ENCODE data around the gene CTU2.

DNA sequence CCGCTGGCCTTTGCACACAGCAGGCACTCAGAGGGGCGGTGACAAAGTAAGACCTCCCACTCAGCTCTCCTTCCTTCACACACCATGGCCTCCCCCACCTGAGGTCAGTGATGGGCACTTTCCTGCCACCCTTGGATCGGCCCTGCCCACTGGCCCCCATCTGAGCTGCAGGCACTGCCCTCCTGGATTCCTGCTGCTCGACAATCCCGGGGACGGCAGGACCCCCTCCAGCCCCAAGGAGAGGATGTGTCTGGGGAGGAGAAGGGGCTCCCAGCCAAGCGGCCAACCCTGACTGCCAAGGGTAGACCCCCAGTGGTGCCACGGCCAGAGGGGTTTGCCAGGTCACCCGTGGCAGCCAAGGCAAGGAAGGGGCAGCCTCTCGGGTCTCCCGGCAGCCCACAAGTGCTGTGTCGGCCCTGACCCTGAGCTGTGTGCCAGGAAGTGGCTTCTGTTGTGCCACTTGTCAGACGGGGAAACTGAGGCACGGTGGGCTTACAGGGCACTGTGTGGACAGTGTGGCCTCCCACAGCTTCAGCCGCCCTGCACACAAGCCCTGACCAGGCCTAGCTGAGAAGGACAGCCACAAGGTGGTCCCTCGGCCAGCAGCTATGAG lies 56.1 kb downstream of the CTU2 start:
- TF ChIP-seq, protein P1, sequence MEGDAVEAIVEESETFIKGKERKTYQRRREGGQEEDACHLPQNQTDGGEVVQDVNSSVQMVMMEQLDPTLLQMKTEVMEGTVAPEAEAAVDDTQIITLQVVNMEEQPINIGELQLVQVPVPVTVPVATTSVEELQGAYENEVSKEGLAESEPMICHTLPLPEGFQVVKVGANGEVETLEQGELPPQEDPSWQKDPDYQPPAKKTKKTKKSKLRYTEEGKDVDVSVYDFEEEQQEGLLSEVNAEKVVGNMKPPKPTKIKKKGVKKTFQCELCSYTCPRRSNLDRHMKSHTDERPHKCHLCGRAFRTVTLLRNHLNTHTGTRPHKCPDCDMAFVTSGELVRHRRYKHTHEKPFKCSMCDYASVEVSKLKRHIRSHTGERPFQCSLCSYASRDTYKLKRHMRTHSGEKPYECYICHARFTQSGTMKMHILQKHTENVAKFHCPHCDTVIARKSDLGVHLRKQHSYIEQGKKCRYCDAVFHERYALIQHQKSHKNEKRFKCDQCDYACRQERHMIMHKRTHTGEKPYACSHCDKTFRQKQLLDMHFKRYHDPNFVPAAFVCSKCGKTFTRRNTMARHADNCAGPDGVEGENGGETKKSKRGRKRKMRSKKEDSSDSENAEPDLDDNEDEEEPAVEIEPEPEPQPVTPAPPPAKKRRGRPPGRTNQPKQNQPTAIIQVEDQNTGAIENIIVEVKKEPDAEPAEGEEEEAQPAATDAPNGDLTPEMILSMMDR (IDR thresholded peaks at IDR 0.05) = no peak
- TF ChIP-seq POLR2A (IDR thresholded peaks at IDR 0.05) (no peak), EP300 (IDR thresholded peaks at IDR 0.05) (no peak)
